Neural cell (in vitro differentiated cells): ENCODE measurements around the gene ARHGAP6. TPM values are rescaled to one million over a fixed set of nuclear protein-coding genes. Genes with fewer than 3 reads are reported as not detected.

Source experiments
- H2AFZ ChIP-seq: fragments of 200-600, 300-800 bp; sonication (generic), shearing (Covaris generic); 2 replicates; pipeline ENCODE4 v1.6.0; 2014; ENCODE audit warnings: low read depth, mild to moderate bottlenecking, antibody characterized with exemption, low read length, moderate library complexity
- H3F3A ChIP-seq: fragments of 200-600 bp; shearing (Covaris generic); 2 replicates; pipeline ENCODE4 v1.6.1; 2016; ENCODE audit warnings: mild to moderate bottlenecking, moderate library complexity, mixed read lengths, antibody characterized with exemption, low read length; ENCODE audit not compliant: insufficient read depth, poor library complexity, severe bottlenecking
- H3K27ac ChIP-seq: fragments of 200-600, 300-800 bp; sonication (generic), shearing (Covaris generic); 2 replicates; pipeline ENCODE4 v1.5.1; 2014; ENCODE audit warnings: mild to moderate bottlenecking, low read length, moderate library complexity
- H3K27me3 ChIP-seq: fragments of 300-800, 200-600 bp; sonication (generic), shearing (Covaris generic); 2 replicates; pipeline ENCODE4 v1.6.0; 2014; ENCODE audit warnings: mild to moderate bottlenecking, low read depth, low read length, moderate library complexity; ENCODE audit not compliant: insufficient read depth
- H3K36me3 ChIP-seq: fragments of 300-800, 200-600 bp; sonication (generic), shearing (Covaris generic); 2 replicates; pipeline ENCODE4 v1.5.1; 2014; ENCODE audit warnings: mild to moderate bottlenecking, antibody characterized with exemption, low read length, moderate library complexity; ENCODE audit not compliant: insufficient read depth
- H3K4me2 ChIP-seq: fragments of 300-800, 200-600 bp; sonication (generic), shearing (Covaris generic); 2 replicates; pipeline ENCODE4 v1.6.0; 2014; ENCODE audit warnings: mild to moderate bottlenecking, low read length
- H3K4me3 ChIP-seq: fragments of 300-800, 200-600 bp; sonication (generic), shearing (Covaris generic); 2 replicates; pipeline ENCODE4 v1.5.1; 2014; ENCODE audit warnings: mild to moderate bottlenecking, low read length, moderate library complexity
- H3K79me2 ChIP-seq: fragments of 200-600 bp; shearing (Covaris generic); replicated peaks from 2 replicates; pipeline ENCODE4 v1.6.0; 2014; ENCODE audit warnings: mild to moderate bottlenecking, low read length, moderate library complexity; ENCODE audit not compliant: insufficient read depth
- H3K9ac ChIP-seq: fragments of 300-800, 200-600 bp; sonication (generic), shearing (Covaris generic); 2 replicates; pipeline ENCODE4 v1.6.1; 2016; ENCODE audit warnings: mild to moderate bottlenecking, low read length, mixed read lengths
- H3K9me2 ChIP-seq: fragments of 200-600 bp; shearing (Covaris generic); 2 replicates; pipeline ENCODE4 v1.6.1; 2016; ENCODE audit warnings: mild to moderate bottlenecking, low read length, mixed read lengths; ENCODE audit not compliant: insufficient read depth
- H3K9me3 ChIP-seq: fragments of 200-600, 300-800 bp; sonication (generic), shearing (Covaris generic); 2 replicates; pipeline ENCODE4 v1.6.1; 2016; ENCODE audit warnings: mild to moderate bottlenecking, mixed run types, low read length, moderate library complexity, mixed read lengths
- H4K20me1 ChIP-seq: fragments of 200-600 bp; shearing (Covaris generic); 2 replicates; pipeline ENCODE4 v1.6.1; 2016; ENCODE audit warnings: mild to moderate bottlenecking, mixed run types; ENCODE audit not compliant: insufficient read depth
- CTCF ChIP-seq: fragments of 450-650 bp; IDR thresholded peaks from 2 replicates; pipeline ENCODE4 v1.5.1; 2014; ENCODE audit warnings: antibody characterized with exemption, mild to moderate bottlenecking, moderate library complexity; ENCODE audit not compliant: poor library complexity, severe bottlenecking
- EP300 ChIP-seq: fragments of 450-650 bp; conservative IDR thresholded peaks from 2 replicates; pipeline ENCODE4 v1.6.1; 2014; ENCODE audit warnings: antibody characterized with exemption, mild to moderate bottlenecking, moderate library complexity; ENCODE audit not compliant: poor library complexity, severe bottlenecking
- MXI1 ChIP-seq: fragments of 450-650 bp; conservative IDR thresholded peaks from 2 replicates; pipeline ENCODE4 v1.6.1; 2014; ENCODE audit warnings: antibody characterized with exemption, mild to moderate bottlenecking; ENCODE audit not compliant: poor library complexity, severe bottlenecking
- POLR2AphosphoS5 ChIP-seq: IDR thresholded peaks from 2 replicates; pipeline ENCODE4 v1.6.1; 2012
- RAD21 ChIP-seq: fragments of 450-650 bp; conservative IDR thresholded peaks from 2 replicates; pipeline ENCODE4 v1.6.1; 2014; ENCODE audit warnings: antibody characterized with exemption, mild to moderate bottlenecking, moderate library complexity
- REST ChIP-seq: IDR thresholded peaks from 2 replicates; pipeline ENCODE4 v1.6.1; 2012; ENCODE audit warnings: borderline replicate concordance
- SMC3 ChIP-seq: fragments of 450-650 bp; conservative IDR thresholded peaks from 2 replicates; pipeline ENCODE4 v1.6.1; 2014; ENCODE audit warnings: antibody characterized with exemption, mild to moderate bottlenecking, moderate library complexity; ENCODE audit not compliant: poor library complexity
- TAF1 ChIP-seq: IDR thresholded peaks from 2 replicates; pipeline ENCODE4 v1.6.1; 2012; ENCODE audit warnings: low read depth
- polyA plus RNA-seq: library from polyadenylated mRNA; depleted of rRNA; stranded (reverse); fragments of >200 nt; gene quantifications from 2 replicates; pipeline ENCODE4 v1.2.3, GENCODE V29; 2014

Gene ARHGAP6
- polyA plus RNA-seq, 1 donor from 2014 or later: 0.40 TPM

GRCh38 chrX:11566173-11566572 lies 99.5 kb downstream of the ARHGAP6 start:
- no peaks in the 10 kb centered on the region for H3K79me2 ChIP-seq
- H3K27me3 ChIP-seq: no peaks in the 10 kb centered on the region
- H3K27ac ChIP-seq: no peak overlapping the region
- H3K9me3 ChIP-seq: no peaks in the 10 kb centered on the region
- TF ChIP-seq MXI1 (no peak), TAF1 (no peak), REST (no peak)
- no peaks in the 10 kb centered on the region for H3K9me2 ChIP-seq
- no peaks in the 10 kb centered on the region for H4K20me1 ChIP-seq
- H2AFZ ChIP-seq: no peak overlapping the region
- H3K4me3 ChIP-seq: no peak overlapping the region
- H3K9ac ChIP-seq: no peak overlapping the region
- no peaks in the 10 kb centered on the region for H3F3A ChIP-seq
- no peaks in the 10 kb centered on the region for H3K36me3 ChIP-seq
- no peak overlapping the region for H3K4me2 ChIP-seq

- Histone ChIP-seq H3K9me2 (no peaks in the 10 kb centered on the region), H3K9me3 (no peaks in the 10 kb centered on the region), H2AFZ (no peak overlapping the region), H3K79me2 (no peaks in the 10 kb centered on the region), H3K36me3 (no peaks in the 10 kb centered on the region), H3K27ac (no peak overlapping the region), H3K9ac (no peak overlapping the region), H3K4me3 (no peak overlapping the region), H3F3A (no peaks in the 10 kb centered on the region), H4K20me1 (no peaks in the 10 kb centered on the region), H3K27me3 (no peaks in the 10 kb centered on the region), H3K4me2 (no peak overlapping the region)
- no peak for TF ChIP-seq MXI1
- TF ChIP-seq REST: no peak
- no peak for TF ChIP-seq EP300
- no peak for TF ChIP-seq CTCF
These were observed 101.2 kb downstream of the ARHGAP6 start for GRCh38 chrX:11564546-11564945.

GRCh38 chrX:11562570-11562969 lies 103.2 kb downstream of the ARHGAP6 start:
- no peaks in the 10 kb centered on the region for H3K27me3 ChIP-seq
- H3F3A ChIP-seq: no peaks in the 10 kb centered on the region
- H3K9ac ChIP-seq: no peak overlapping the region
- H3K27ac ChIP-seq: no peak overlapping the region
- H3K9me2 ChIP-seq: no peaks in the 10 kb centered on the region
- H4K20me1 ChIP-seq: no peaks in the 10 kb centered on the region
- no peaks in the 10 kb centered on the region for H3K79me2 ChIP-seq
- no peaks in the 10 kb centered on the region for H3K36me3 ChIP-seq
- H2AFZ ChIP-seq: no peak overlapping the region
- H3K4me2 ChIP-seq: no peak overlapping the region
- no peak overlapping the region for H3K4me3 ChIP-seq
- H3K9me3 ChIP-seq: no peaks in the 10 kb centered on the region
- TF ChIP-seq CTCF: no peak
- TF ChIP-seq EP300: no peak
- no peak for TF ChIP-seq REST
- no peak for TF ChIP-seq POLR2AphosphoS5
- TF ChIP-seq RAD21: no peak
- TF ChIP-seq MXI1: no peak
- no peak for TF ChIP-seq SMC3
